Peyer's patch (tissue), 4 donors: ENCODE results near the gene SSX2IP. TPM values are rescaled to one million over a fixed set of nuclear protein-coding genes. Genes with fewer than 3 reads are reported as not detected.

ENCODE experiments used
- total RNA-seq, 4 donors: library from RNA; depleted of rRNA; stranded (reverse); fragments of >200 nt; gene quantifications; one replicate each; pipeline ENCODE4 v1.1.0, GENCODE V29; 2016

The SSX2IP gene
- total RNA-seq, 4 donors from 2014 or later: 10.7 to 20.6 (median 11.7) TPM

Other genes starting within 250 kb of the SSX2IP start
- gene RPF1, start 211.2 kb downstream of the SSX2IP start, total RNA-seq: 10 to 100 TPM; 12.1 to 37.1 (median 18.4) TPM
- 1 to 10 TPM in 2 of 4 donors, under 1 TPM in 1, not detected in 1; 0.18 to 1.9 (median 1.1) TPM for gene SPATA1, start 184.1 kb downstream of the SSX2IP start, total RNA-seq
- 10 to 100 TPM; 19.0 to 99.1 (median 67.9) TPM for gene GNG5, start 183.9 kb downstream of the SSX2IP start, total RNA-seq
- gene CTBS, start 116.0 kb downstream of the SSX2IP start, total RNA-seq: 10 to 100 TPM in 3 of 4 donors, 1 to 10 TPM in 1; 5.0 to 18.4 (median 11.4) TPM
- 1 to 10 TPM in 1 of 4 donors, not detected in 3; 9.1 TPM for gene LPAR3, start 202.7 kb upstream of the SSX2IP start, total RNA-seq